SU-DHL-6 (cell line): ENCODE data around the gene LRTM2.

Experiments
- EZH2phosphoT487 ChIP-seq: fragments of 200-600 bp; sonication (generic), shearing (Covaris generic); conservative IDR thresholded peaks from 2 replicates; pipeline ENCODE4 v1.6.1; 2018; ENCODE audit warnings: mild to moderate bottlenecking, antibody characterized with exemption, low read length, moderate library complexity, mixed read lengths
- TF ChIP-seq, protein P1 (sequence below): fragments of 200-600 bp; sonication (generic); IDR thresholded peaks from one replicate; pipeline ENCODE4 v1.5.1; 2017; ENCODE audit warnings: antibody characterized with exemption, mild to moderate bottlenecking, low read length, moderate library complexity; ENCODE audit not compliant: insufficient read depth, poor library complexity, severe bottlenecking

DNA sequence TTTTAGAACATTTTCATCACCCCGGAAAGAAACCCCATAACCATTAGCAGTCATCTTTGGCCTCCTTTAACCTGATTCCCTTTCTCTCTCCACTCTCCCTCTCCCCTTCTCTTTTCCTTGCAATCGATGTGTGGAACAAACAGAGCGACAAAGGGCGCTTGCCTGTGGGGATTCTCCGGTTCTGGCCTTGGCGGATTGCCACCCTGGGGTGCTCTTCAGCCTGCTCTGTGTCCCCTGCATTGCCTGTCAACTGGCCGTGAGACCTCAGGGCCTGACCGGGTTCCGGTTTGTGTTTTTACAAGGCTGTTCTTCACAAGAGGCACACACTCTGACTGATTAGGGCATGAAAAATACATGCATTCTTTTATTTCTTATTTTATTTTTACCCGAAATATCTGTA is 27.8 kb downstream of the LRTM2 start:
- TF ChIP-seq, protein P1, sequence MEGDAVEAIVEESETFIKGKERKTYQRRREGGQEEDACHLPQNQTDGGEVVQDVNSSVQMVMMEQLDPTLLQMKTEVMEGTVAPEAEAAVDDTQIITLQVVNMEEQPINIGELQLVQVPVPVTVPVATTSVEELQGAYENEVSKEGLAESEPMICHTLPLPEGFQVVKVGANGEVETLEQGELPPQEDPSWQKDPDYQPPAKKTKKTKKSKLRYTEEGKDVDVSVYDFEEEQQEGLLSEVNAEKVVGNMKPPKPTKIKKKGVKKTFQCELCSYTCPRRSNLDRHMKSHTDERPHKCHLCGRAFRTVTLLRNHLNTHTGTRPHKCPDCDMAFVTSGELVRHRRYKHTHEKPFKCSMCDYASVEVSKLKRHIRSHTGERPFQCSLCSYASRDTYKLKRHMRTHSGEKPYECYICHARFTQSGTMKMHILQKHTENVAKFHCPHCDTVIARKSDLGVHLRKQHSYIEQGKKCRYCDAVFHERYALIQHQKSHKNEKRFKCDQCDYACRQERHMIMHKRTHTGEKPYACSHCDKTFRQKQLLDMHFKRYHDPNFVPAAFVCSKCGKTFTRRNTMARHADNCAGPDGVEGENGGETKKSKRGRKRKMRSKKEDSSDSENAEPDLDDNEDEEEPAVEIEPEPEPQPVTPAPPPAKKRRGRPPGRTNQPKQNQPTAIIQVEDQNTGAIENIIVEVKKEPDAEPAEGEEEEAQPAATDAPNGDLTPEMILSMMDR, result no peak
- TF ChIP-seq EZH2phosphoT487, result no peak
